HG03095 (cell line): ENCODE data around the gene TRIP6.

ENCODE experiments used
- ATAC-seq: cut with Tn5 transposase; IDR thresholded peaks from one replicate; pipeline ENCODE4 v1.9.1; 2021; ENCODE audit warnings: moderate library complexity; ENCODE audit not compliant: unreplicated experiment

The TRIP6 gene

GRCh38 chr7:100888988-100889750, 22.0 kb downstream of the TRIP6 start, which contains the start of gene UFSP1:
Gene UFSP1 (minus strand): TSS chr7:100889715. CDS start chr7:100889271, 444 bp downstream.
- ATAC-seq, result no peak

- no peak for ATAC-seq
Observed at GRCh38 chr7:100890653-100891567, 23.7 kb downstream of the TRIP6 start.

- ATAC-seq, result no peak
Observed at GRCh38 chr7:100891568-100892247, 24.5 kb downstream of the TRIP6 start.

- ATAC-seq, result no peak
Observed at GRCh38 chr7:100892364-100893317, 25.5 kb downstream of the TRIP6 start.

- no peak for ATAC-seq
Observed at GRCh38 chr7:100893318-100893895, 26.2 kb downstream of the TRIP6 start.

DNA sequence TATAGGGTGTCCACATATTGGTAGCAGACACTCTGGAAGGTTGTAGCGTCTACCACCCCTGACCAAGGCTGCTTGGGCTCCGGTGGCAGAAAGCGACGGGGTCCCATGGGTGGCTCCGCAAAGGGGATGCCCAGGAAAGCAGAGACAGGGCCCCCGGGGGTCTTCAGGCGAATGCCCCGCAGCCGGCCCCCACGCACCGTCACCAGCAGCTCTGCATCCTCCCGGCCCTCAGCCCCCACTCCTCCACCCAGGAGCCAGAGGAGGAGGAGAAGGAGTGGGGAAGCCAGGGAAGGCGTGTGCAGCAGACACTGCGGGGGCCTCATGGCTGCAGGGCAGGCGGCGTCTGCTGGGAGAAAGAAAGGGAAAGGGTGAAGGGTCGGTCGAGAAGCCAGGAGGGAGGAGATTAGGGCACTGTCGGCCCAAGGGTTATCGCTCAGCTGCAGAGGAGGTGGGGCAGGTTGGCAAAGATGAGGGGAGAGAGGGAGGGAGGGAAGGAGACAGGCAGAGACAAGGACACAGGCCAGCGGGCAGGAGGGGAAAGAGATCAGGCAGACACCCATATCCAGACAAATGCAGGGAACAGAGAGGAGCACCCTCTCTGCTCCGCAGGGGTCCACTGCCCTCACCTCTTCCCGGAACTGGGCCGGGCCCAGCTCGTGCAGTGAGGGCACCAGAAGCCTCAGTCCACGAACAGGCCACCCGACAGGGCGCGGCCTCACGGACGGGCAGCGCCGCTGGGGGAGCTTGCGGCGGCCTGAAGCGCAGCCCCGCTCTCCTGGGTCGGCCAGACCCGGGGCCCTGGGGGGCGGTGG, 26.9 kb downstream of the TRIP6 start:
- ATAC-seq, result no peak

GRCh38 chr7:100894860-100895700, 27.9 kb downstream of the TRIP6 start:
- ATAC-seq, result no peak

DNA sequence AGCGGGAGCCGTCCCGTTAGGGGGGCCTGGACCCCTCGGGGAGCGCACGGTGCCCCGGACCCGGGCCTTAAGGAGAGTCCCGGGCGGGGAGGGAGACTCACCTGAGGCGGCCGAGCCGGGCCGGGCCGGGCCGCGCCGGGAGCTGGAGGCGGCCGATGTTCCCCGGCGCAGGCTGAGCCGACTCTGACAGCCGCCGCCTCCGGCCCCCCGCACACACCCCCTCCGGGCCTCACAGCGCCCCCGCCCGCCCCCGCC, 28.4 kb downstream of the TRIP6 start, which contains the start of gene ACHE:
Gene ACHE (minus strand): TSS at position 188 of the 255 bp plus-strand sequence. CDS start 1,656 bp downstream, outside the sequence.
- no peak for ATAC-seq

DNA sequence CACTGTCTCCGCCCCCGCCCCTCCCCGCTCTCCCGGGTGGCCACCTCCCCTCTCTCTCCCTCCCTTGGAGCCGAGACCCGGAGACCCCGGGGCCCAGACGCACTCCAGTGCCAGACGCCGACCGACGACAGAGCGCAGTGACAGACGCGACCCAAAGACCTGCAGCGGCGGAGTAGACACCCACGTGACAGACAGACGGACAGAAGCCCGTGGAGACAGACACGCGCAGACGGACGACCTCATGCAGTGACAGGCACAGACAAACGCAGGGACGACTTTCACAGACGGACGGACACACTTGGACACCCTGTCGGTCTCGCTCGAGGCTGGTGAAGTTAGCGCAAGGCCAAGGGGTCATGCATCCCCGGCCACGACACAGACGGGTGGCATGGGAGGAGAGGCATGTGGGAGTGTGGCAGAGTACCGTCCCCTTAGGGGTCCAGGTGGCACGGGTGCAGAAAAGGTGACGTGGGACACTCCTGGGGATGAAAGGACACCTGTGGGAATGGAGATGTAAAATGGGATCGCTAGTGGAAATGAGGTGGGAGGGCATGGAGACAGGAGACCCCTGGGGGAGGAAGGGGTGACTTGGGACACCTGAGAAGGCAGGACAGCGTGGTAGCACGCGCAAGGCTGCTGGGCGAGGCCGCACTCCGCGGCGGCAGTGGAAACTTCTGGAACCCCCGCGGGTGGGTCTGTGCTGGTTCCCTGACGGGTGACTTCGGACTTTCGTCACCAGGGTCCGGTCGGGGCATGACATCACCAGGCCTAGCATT, 29.0 kb downstream of the TRIP6 start:
- ATAC-seq, result no peak

DNA sequence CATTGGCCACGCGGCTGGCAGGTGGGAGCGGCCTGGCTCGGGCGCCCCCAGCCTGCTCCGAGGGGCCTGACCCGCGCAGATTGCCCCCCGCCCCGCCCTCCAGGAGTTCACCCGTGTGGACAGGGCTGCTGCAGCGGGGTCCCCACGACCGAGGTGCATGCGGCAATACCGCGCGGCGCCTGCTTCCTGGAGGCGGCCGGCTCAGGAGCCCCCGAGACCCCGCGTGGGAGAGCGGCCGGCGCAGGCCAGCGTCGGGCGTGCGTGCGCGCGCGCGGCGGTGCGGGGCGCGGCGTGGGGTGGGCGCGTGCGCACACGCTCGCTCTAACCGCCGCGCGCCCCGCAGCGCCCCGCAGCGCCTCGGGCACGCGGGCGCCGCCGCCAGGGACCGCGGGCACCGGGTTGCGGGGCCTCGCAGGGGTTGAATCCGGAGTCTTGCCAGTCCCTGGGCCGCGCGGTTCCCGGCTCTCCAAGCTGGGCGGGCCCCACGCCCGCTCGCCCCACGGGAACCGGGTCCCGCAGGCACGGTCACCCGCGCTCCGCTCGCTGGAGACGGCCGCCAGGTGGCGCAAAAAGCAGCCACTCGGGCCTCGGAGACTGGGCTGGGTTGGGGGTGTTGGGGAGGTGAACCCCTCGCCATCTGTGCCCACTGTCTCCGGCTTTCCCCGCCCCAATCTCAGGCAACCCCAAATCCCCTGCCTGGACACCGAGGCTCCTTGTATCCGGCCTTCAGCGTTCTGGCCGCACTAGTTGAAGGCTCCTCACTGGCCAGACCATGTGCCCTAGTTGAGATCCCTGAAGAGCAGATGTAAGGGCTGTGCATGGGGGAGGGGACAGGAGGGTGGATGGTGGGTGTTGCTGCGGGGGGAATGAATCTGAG, 29.8 kb downstream of the TRIP6 start:
- no peak for ATAC-seq

- no peak for ATAC-seq
Observed at GRCh38 chr7:100897772-100898454, 30.7 kb downstream of the TRIP6 start.

- no peak for ATAC-seq
Observed at GRCh38 chr7:100899432-100899831, 32.2 kb downstream of the TRIP6 start.

DNA sequence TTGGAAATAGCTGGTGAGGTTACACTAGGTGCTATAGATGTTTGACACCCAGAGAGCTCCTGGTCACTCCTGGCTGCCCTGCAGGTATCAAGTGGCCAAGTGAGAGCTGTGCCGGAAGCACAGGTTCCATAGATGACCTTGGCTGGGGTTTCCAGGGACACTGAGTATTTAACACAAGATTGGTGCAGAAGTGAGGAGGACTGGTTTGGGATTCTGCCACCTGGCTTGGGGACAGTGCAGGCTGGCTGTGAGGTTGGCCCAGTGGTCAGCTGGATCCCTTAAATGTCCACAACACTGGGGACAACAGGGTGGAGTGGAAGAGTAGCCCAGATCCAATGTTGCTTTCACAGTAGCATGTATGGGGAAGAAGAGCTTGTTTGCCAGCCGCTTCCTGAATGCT, 33.8 kb downstream of the TRIP6 start:
- ATAC-seq, result no peak

GRCh38 chr7:100901921-100902332, 34.7 kb downstream of the TRIP6 start:
- ATAC-seq, result no peak

DNA sequence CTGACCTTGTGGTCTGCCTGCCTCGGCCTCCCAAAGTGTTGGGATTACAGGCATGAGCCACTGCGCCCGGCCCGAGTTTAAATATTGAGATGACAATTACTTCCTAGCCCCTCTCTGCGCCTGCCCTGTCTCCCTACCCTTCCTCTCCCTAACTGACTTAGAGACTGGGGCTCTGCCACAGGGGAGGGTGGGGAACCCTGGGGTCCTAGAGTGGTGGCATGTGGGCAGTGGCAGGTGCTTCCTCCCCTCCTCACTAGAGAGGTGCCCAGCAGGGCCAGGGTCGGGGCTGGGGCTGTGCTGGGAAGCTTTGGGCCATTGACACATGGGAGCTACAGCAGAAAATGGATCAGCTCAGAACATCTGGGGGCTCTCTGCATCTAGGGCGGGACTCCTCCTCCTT, 35.5 kb downstream of the TRIP6 start:
- ATAC-seq, result no peak

- no peak for ATAC-seq
Observed at GRCh38 chr7:100908512-100908911, 41.3 kb downstream of the TRIP6 start.
